Caco-2 (cell line): Measurements from ENCODE around the gene ZFHX2. TPM values are rescaled to one million over a fixed set of nuclear protein-coding genes. Genes with fewer than 3 reads are reported as not detected.

Experiments used
- BruUV-seq: library from RNA; stranded (reverse); fragments of 400-500 nt; replicated peaks from 2 replicates; lab custom pipeline; 2021; lab: Mats Ljungman, UMichigan
- CTCF ChIA-PET: fragments of 300-600 bp; sonication (Branson Sonifier 250); formaldehyde crosslinking; loops from one replicate; lab custom pipeline; 2022; ENCODE audit warnings: antibody characterized with exemption; lab: Charles Lee
- POLR2A ChIA-PET: fragments of 300-600 bp; sonication (Branson Sonifier 250); formaldehyde crosslinking; loops from one replicate; lab custom pipeline; 2022; ENCODE audit warnings: antibody characterized with exemption; lab: Charles Lee
- DNase-seq, 2 experiments: peaks; one replicate each; pipeline versions ENCODE4 v3.0.0 to v3.0.0-alpha.2; 2020 to 2022
- H3K27me3 ChIP-seq: replicated peaks from 2 replicates; pipeline ENCODE4 v1.6.0; 2011; ENCODE audit warnings: low read length; ENCODE audit not compliant: control insufficient read depth, insufficient read depth
- H3K36me3 ChIP-seq: 2 replicates; pipeline ENCODE4 v1.5.1; 2011; ENCODE audit warnings: low read length; ENCODE audit not compliant: control insufficient read depth, insufficient read depth
- H3K4me1 ChIP-seq: fragments of 250-450 bp; sonication (Bioruptor Pico); 2 replicates; pipeline ENCODE4 v1.5.1; 2020; ENCODE audit warnings: mild to moderate bottlenecking
- H3K4me3 ChIP-seq: 2 replicates; pipeline ENCODE4 v1.5.1; 2011; ENCODE audit warnings: low read depth, mild to moderate bottlenecking, control low read depth, low read length
- H3K9me3 ChIP-seq: fragments of 250-450 bp; sonication (Bioruptor Pico); 2 replicates; pipeline ENCODE4 v1.5.1; 2020; ENCODE audit warnings: mild to moderate bottlenecking, moderate library complexity
- H3K27ac Mint-ChIP-seq: one replicate; pipeline ENCODE4 v1.8.0; 2022; ENCODE audit warnings: mixed read lengths; ENCODE audit not compliant: unreplicated experiment
- H3K27me3 Mint-ChIP-seq: one replicate; pipeline ENCODE4 v1.8.0; 2022; ENCODE audit warnings: mixed read lengths; ENCODE audit not compliant: insufficient read depth, unreplicated experiment
- H3K36me3 Mint-ChIP-seq: one replicate; pipeline ENCODE4 v1.8.0; 2022; ENCODE audit warnings: mild to moderate bottlenecking, mixed read lengths; ENCODE audit not compliant: insufficient read depth, unreplicated experiment
- H3K4me1 Mint-ChIP-seq: one replicate; pipeline ENCODE4 v1.8.0; 2022; ENCODE audit warnings: low read depth, mixed read lengths; ENCODE audit not compliant: unreplicated experiment
- H3K4me3 Mint-ChIP-seq: one replicate; pipeline ENCODE4 v1.8.0; 2022; ENCODE audit warnings: mild to moderate bottlenecking, moderate library complexity, mixed read lengths; ENCODE audit not compliant: unreplicated experiment
- H3K9me3 Mint-ChIP-seq: one replicate; pipeline ENCODE4 v1.8.0; 2022; ENCODE audit warnings: mixed read lengths; ENCODE audit not compliant: unreplicated experiment
- CTCF ChIP-seq, 2 experiments: fragments of 200-600 bp in 1 of 2; IDR thresholded peaks; 1 replicate in 1 of 2; 2 replicates in 1 of 2; pipeline versions ENCODE4 v1.5.1 to v1.8.0; 2011 to 2022; ENCODE audit warnings: antibody characterized with exemption in 1 of 2, control low read depth in 1 of 2, inconsistent platforms in 1 of 2, low read depth in 1 of 2, low read length in 1 of 2, mild to moderate bottlenecking in 1 of 2, moderate library complexity in 1 of 2; ENCODE audit not compliant: insufficient read depth in 1 of 2, severe bottlenecking in 1 of 2, unreplicated experiment in 1 of 2
- intact Hi-C: fragments of 100-400 bp; cut with micrococcal nuclease; formaldehyde crosslinking; loops from one replicate; pipeline ENCODE4 v1.10.0; 2022; ENCODE audit not compliant: unreplicated experiment
- total RNA-seq: library from RNA; stranded (reverse); gene quantifications from 2 replicates; pipeline ENCODE4 v1.2.3, GENCODE V29; 2022

The ZFHX2 gene
- total RNA-seq, 1 experiment from 2014 or later, result 1.1 TPM

GRCh38 chr14:23524954-23525353 is 26.6 kb downstream of the ZFHX2 start:
- CTCF ChIA-PET, result no interaction called here
- H3K4me1 ChIP-seq, result no peaks in the 10 kb centered on the region
- H3K27me3 Mint-ChIP-seq, result no peaks in the 10 kb centered on the region
- no peak overlapping the region for H3K4me3 ChIP-seq
- TF ChIP-seq CTCF (IDR thresholded peaks at IDR 0.05; ENCODE audit: insufficient read depth in 1 of 2, low read depth in 1 of 2, low read length in 1 of 2, severe bottlenecking in 1 of 2, unreplicated experiment in 1 of 2), result no peak
- H3K36me3 ChIP-seq, result no peaks in the 10 kb centered on the region
- POLR2A ChIA-PET, result no interaction called here
- no peak overlapping the region for H3K4me3 Mint-ChIP-seq
- H3K9me3 ChIP-seq, result no peaks in the 10 kb centered on the region
- H3K27ac Mint-ChIP-seq, result no peak overlapping the region
- H3K9me3 Mint-ChIP-seq, result no peaks in the 10 kb centered on the region
- intact Hi-C loops, result no loop called here
- H3K4me1 Mint-ChIP-seq, result no peaks in the 10 kb centered on the region
- no TSS peak for BruUV-seq
- no peaks in the 10 kb centered on the region for H3K36me3 Mint-ChIP-seq
- H3K27me3 ChIP-seq, result no peaks in the 10 kb centered on the region
- DNase-seq, result no peak

GRCh38 chr14:23523229-23524016 is 28.1 kb downstream of the ZFHX2 start:
- H3K36me3 ChIP-seq, result no peaks in the 10 kb centered on the region
- intact Hi-C loops, result no loop called here
- no peak for TF ChIP-seq CTCF (IDR thresholded peaks at IDR 0.05; ENCODE audit: insufficient read depth in 1 of 2, low read depth in 1 of 2, low read length in 1 of 2, severe bottlenecking in 1 of 2, unreplicated experiment in 1 of 2)
- no peak for DNase-seq
- H3K4me1 ChIP-seq, result no peaks in the 10 kb centered on the region
- no TSS peak for BruUV-seq
- POLR2A ChIA-PET, result no interaction called here
- H3K4me1 Mint-ChIP-seq, result no peaks in the 10 kb centered on the region
- no peaks in the 10 kb centered on the region for H3K9me3 Mint-ChIP-seq
- no peak overlapping the region for H3K4me3 ChIP-seq
- no peak overlapping the region for H3K4me3 Mint-ChIP-seq
- H3K27ac Mint-ChIP-seq, result no peak overlapping the region
- CTCF ChIA-PET, result no interaction called here
- H3K36me3 Mint-ChIP-seq, result no peaks in the 10 kb centered on the region
- no peaks in the 10 kb centered on the region for H3K27me3 Mint-ChIP-seq
- no peaks in the 10 kb centered on the region for H3K9me3 ChIP-seq
- H3K27me3 ChIP-seq, result no peaks in the 10 kb centered on the region

- H3K4me3 Mint-ChIP-seq, result no peak overlapping the region
- H3K4me1 Mint-ChIP-seq, result no peaks in the 10 kb centered on the region
- H3K36me3 Mint-ChIP-seq, result no peaks in the 10 kb centered on the region
- Histone ChIP-seq H3K9me3 (no peaks in the 10 kb centered on the region), H3K4me1 (no peaks in the 10 kb centered on the region), H3K27me3 (no peaks in the 10 kb centered on the region), H3K36me3 (no peaks in the 10 kb centered on the region), H3K4me3 (no peak overlapping the region)
- intact Hi-C loops, result no loop called here
- TF ChIP-seq CTCF (IDR thresholded peaks at IDR 0.05; ENCODE audit: insufficient read depth in 1 of 2, low read depth in 1 of 2, low read length in 1 of 2, severe bottlenecking in 1 of 2, unreplicated experiment in 1 of 2), result no peak
- no peak for DNase-seq
- ChIA-PET POLR2A (no interaction called here), CTCF (no interaction called here)
- H3K27me3 Mint-ChIP-seq, result no peaks in the 10 kb centered on the region
- H3K9me3 Mint-ChIP-seq, result no peaks in the 10 kb centered on the region
- no TSS peak for BruUV-seq
- H3K27ac Mint-ChIP-seq, result no peak overlapping the region
Observed at GRCh38 chr14:23522643-23523198, 28.8 kb downstream of the ZFHX2 start.
